GM19023 (cell line): ENCODE measurements around the gene LMNB1.

Source experiments
- ATAC-seq: cut with Tn5 transposase; IDR thresholded peaks from one replicate; pipeline ENCODE4 v1.9.1; 2021; ENCODE audit warnings: mild to moderate bottlenecking, moderate library complexity; ENCODE audit not compliant: unreplicated experiment

Gene LMNB1

GRCh38 chr5:126854526-126855110, 77.7 kb downstream of the LMNB1 start:
- no peak for ATAC-seq

- ATAC-seq, result no peak
Observed at GRCh38 chr5:126855266-126855665, 78.3 kb downstream of the LMNB1 start.

GRCh38 chr5:126857472-126858410, 80.8 kb downstream of the LMNB1 start:
- no peak for ATAC-seq

DNA sequence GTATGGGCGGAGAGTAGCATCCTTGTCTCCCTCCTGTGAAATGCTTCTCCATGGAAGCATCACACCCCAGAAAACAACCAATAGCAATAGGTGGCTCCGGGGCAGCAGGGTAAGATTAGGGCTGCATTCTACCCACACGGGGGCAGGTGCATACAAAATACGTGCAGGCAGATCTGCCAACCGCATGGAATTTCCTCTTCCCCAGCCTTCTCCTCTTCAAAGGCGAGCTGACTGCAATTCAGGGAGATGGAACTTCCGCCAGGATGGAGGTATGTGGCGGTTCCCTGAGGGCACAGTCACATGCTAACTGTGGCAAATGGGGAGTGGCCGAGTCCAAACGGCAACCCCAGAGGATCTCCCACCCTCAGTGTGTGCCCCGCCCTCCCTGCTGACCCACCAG, 81.5 kb downstream of the LMNB1 start:
- no peak for ATAC-seq

DNA sequence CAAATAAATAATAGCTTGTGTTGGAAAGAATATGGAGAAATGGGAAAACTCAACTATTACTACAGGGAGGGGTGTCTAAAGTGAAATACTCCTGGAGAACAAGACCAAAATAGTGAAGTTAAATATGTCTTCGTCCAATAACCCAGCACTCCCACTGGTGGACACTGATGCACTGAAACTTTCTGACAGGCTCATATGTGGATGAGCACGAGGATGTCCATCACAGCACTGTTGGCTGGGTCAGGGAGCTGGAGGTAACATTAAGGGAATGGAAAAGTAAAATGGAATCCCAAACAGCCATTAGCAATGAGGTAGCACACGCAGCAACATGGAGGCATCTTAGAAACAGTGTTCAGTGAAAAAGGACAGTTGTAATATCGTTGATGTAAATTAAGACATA, 86.5 kb downstream of the LMNB1 start:
- no peak for ATAC-seq

GRCh38 chr5:126864042-126864688, 87.2 kb downstream of the LMNB1 start:
- no peak for ATAC-seq

DNA sequence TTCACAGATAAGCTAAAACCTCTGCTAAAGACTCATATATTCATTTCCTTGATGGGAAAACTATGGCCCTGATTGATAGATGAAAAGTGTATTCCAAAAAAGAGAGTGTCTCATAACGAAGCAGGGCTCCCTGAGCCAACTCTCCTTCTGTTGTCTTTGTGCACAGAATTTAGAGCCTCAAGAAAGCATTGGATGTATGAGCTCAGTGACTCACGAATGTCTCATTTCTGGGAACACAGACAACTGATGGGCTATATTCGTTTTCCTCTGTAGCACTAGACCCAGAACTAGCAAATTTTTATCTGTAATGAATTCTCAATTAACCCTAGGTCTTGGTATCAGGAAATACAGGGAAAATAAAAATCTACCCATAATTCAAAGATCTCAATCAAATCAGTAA, 88.4 kb downstream of the LMNB1 start:
- ATAC-seq, result no peak

- ATAC-seq, result no peak
Observed at GRCh38 chr5:126866851-126867636, 90.1 kb downstream of the LMNB1 start.

DNA sequence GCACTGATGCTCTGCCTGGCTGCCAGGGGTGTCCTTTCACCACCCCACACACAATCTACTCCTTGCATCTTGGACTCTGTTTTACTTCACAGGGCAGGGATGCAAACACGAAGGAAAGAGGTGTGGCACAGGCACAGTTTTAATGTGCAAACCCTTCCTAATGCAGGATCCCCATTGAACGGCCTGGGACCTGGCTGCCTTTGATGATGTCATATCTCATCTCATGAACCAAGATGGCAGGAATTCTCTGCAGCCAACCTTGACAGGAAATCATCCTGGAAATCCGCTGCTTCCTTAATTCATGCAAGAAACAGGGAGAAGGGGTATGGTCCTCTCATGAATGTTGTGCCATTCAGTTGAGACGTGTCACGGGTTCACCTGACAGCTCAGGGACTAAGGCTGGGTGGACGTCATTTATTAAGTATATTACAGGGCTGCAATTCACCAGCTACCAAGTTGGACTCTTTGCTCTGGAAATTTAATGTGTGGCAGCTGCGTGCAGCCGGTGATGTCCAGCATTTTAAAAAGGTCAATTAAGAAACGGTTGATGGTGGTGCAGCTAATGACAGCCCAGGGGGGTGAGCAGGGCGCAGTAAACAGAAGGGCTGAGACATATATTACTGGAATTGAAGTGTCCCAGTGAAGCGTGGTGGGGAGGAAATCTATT, 91.5 kb downstream of the LMNB1 start:
- ATAC-seq, result no peak

DNA sequence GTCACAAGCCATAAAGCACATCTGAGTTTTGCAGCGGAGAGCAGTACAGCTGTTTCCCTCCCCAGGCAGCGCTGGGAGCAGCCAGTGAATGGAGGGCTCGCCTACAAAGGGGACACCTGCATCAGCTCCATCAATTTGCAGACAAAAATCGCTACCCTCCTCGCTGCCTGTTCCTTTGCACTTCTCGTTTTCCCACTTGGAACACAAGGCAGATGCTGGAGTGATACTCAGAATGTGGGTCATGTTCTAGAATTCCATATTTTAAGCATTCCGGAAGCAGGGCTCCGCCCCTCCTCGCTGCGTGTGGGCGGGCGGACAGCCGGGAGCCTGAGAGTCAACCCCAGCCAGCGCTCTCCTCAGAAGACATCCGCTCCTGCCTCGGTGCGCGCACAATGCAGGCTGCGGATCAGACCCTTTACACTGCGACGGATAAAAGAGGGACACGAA, 92.1 kb downstream of the LMNB1 start:
- ATAC-seq, result peak; percentile 70

DNA sequence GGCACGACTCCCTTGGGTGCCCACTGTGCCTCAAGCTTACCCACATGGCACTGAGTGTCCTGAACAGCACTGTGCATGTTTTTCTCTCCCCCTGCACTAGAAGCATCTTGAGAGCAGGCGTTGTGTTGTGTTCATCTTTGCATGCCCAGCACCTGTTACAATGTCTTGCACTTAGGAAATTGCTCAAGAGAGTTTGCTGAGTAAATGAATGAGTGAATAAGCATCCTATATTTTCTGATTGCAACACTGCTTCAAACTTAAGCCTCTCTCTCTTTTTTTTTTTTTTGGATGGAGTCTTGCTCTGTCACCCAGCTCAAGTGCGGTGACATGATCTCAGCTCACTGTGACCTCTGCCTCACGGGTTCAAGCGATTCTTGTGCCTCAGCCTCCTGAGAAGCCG, 94.5 kb downstream of the LMNB1 start:
- ATAC-seq, result no peak

DNA sequence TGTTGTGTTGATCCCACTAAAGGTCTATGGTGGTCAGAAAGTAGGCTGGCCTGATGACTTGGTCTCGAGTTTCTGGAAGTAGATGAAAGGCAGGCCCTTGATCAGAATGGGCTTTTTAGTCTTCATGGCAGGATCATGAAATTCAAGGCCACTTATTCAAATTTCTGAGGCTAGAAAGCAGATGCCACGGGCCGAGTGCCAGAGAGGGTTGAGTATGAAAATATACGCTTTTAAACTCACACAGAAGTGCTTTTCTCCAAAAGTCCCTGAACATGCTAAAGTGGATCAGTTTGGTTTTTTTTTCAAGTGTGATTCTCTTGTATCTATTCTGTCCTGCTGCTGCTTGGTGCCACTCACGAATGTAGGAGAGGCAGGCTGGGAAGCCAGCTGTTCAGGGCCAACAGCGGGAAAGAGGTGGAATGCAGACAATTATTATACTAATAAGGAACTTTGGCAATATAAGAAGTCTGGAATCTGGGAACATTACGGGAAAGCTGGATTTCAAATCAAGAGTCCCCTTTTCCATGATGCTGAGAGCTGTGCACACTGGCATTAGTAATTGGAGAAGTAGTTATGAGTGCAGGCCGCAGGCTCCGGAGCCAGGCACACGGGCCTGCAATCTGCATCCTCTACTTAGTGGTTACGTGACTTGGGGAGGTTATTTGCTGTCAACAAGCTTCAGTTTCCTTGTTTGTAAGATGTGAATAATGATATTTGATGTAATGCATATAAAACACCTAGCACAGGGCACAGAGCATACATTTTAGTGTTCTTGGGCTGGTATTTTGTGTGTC, 95.8 kb downstream of the LMNB1 start:
- ATAC-seq, result no peak

GRCh38 chr5:126875303-126875785, 98.4 kb downstream of the LMNB1 start:
- no peak for ATAC-seq

DNA sequence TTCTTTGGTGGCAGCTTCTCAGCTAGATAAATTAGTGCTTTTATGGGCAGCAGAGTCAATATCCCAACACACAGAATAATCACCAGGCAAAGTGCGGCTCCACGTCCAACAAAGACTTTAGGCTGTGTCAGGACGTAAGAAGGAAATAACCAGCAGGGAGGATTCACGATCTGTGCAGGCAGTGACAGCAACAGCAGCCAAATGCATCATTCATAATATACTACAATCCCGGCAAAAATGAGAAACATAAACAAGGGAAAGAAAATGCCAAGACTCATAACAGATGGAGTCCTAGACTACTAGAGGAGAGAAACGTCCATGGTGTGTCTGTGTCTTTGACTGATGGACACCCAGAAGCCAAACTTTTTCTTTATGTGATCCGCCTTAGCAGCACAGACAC, 100.7 kb downstream of the LMNB1 start:
- no peak for ATAC-seq

DNA sequence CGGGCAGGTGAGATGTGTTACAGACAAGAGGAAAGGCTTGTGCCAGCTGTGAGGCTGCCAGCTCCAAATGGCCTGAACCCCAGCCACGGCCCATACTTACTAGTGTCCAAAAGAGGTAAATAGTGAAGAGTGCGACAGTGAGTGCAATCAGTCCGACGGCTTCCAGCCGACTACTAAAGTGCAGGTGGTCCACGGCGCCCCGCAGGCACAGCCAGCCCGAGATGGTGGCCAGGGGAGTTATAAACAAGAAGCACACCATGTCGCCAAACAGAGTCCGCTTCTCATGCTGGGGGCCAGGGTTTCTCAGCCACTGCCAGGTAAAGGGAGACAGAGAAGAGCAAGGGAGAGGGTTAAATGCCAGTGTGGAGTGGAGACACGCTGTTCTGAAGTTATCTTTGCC, 101.1 kb downstream of the LMNB1 start:
- no peak for ATAC-seq

- no peak for ATAC-seq
Observed at GRCh38 chr5:126878634-126879033, 101.7 kb downstream of the LMNB1 start.

GRCh38 chr5:126881821-126882600, 105.1 kb downstream of the LMNB1 start:
- ATAC-seq, result no peak

DNA sequence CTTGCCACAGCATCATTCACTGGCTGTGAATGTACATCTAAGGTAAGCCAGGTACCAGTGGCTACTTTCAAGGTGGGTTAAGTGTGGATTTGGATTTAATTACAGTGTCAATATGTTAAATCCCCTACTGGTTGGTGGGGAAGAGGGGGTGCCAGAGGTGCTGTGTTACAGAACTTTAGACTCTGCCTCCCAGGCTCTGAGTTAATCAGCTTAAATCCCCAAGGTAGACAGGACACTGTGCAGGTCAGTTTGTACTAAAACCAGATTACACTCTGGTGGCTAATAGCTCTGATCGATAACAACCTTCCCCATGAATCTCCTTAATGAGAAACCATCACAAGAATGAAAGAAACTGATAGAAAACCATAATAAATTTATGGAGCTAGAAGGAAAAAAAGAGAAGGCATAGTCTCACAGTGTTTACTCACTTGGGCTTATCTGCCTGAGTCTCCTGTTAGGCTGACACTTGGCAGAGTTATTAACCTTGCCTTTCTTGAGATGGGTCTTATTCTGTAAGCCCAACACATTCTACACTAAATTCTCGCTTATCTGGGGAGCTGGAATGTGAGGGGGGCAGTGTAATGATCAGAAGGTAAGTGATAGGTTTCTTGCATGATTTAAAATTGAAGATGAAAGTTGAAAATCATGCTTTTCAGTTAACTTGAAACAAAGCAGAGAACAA, 106.8 kb downstream of the LMNB1 start:
- no peak for ATAC-seq
